Hypothalamus (tissue), 51 donors: ENCODE results near the gene ELANE.
A peak's percentile ranks its signal among the peaks of the same experiment; 100 is the strongest.
"Not testable (repeated sequence)": the region's sequence is repeated elsewhere in the genome, so short reads cannot be mapped to it uniquely, and the experiment has no call there.

Source experiments
- DNase-seq, 51 donors: peaks; one replicate each; lab custom pipeline; 2025; lab: John Stamatoyannopoulos, UW

The ELANE gene

GRCh38 chr19:875265-875879, 23.3 kb downstream of the ELANE start:
- DNase-seq: no peak

- peak in 2 of 51 donors; percentile 9 to 14 for DNase-seq
These were observed 24.0 kb downstream of the ELANE start for GRCh38 chr19:876089-876488.

- no peak for DNase-seq
These were observed 24.7 kb downstream of the ELANE start for GRCh38 chr19:876780-877314.

GRCh38 chr19:877992-878660, 26.0 kb downstream of the ELANE start:
- DNase-seq: not testable (repeated sequence)

GRCh38 chr19:878751-879561, 26.9 kb downstream of the ELANE start:
- DNase-seq: peak in 6 of 51 donors; percentile 18 to 44 (median 26)

GRCh38 chr19:879711-880438, 27.8 kb downstream of the ELANE start:
- no peak for DNase-seq

- DNase-seq: no peak
These were observed 29.4 kb downstream of the ELANE start for GRCh38 chr19:881385-882071.

GRCh38 chr19:882871-883497, 30.9 kb downstream of the ELANE start:
- no peak for DNase-seq

- no peak for DNase-seq
These were observed 31.6 kb downstream of the ELANE start for GRCh38 chr19:883661-884211.

GRCh38 chr19:884420-885211, 32.5 kb downstream of the ELANE start:
- DNase-seq: no peak

- DNase-seq: no peak
These were observed 33.6 kb downstream of the ELANE start for GRCh38 chr19:885536-886224.

GRCh38 chr19:887072-887471, 35.0 kb downstream of the ELANE start:
- peak in 4 of 51 donors; percentile 3 to 21 (median 14) for DNase-seq

- peak in 1 of 51 donors; percentile 38 for DNase-seq
These were observed 35.5 kb downstream of the ELANE start for GRCh38 chr19:887599-887998.

GRCh38 chr19:888581-889385, 36.7 kb downstream of the ELANE start:
- no peak for DNase-seq

GRCh38 chr19:889662-890295, 37.7 kb downstream of the ELANE start:
- DNase-seq: no peak

GRCh38 chr19:890831-891230, 38.7 kb downstream of the ELANE start:
- no peak for DNase-seq
